ENCODE data around the gene ARMCX1. TPM values are rescaled to one million over a fixed set of nuclear protein-coding genes. Genes with fewer than 3 reads are reported as not detected.

ARMCX1 gene
- total RNA-seq, 1 experiment from 2014 or later, result 0.15 TPM

GRCh38 chrX:101539116-101539515 lies 11.2 kb upstream of the ARMCX1 start (continued):
- TF ChIP-seq, protein P1, sequence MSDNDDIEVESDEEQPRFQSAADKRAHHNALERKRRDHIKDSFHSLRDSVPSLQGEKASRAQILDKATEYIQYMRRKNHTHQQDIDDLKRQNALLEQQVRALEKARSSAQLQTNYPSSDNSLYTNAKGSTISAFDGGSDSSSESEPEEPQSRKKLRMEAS (IDR thresholded peaks at IDR 0.05), result no peak
- TF ChIP-seq JUND (IDR thresholded peaks at IDR 0.05) (no peak), ZNF274 (IDR thresholded peaks at IDR 0.05; ENCODE audit: low read depth, low read length) (no peak), EGR1 (IDR thresholded peaks at IDR 0.05; ENCODE audit: low read depth) (no peak), EZH2 (IDR thresholded peaks at IDR 0.05) (no peak), SIN3A (IDR thresholded peaks at IDR 0.05; ENCODE audit: low read depth) (no peak), SP1 (IDR thresholded peaks at IDR 0.05; ENCODE audit: low read depth) (no peak)
- TF ChIP-seq, protein P2, sequence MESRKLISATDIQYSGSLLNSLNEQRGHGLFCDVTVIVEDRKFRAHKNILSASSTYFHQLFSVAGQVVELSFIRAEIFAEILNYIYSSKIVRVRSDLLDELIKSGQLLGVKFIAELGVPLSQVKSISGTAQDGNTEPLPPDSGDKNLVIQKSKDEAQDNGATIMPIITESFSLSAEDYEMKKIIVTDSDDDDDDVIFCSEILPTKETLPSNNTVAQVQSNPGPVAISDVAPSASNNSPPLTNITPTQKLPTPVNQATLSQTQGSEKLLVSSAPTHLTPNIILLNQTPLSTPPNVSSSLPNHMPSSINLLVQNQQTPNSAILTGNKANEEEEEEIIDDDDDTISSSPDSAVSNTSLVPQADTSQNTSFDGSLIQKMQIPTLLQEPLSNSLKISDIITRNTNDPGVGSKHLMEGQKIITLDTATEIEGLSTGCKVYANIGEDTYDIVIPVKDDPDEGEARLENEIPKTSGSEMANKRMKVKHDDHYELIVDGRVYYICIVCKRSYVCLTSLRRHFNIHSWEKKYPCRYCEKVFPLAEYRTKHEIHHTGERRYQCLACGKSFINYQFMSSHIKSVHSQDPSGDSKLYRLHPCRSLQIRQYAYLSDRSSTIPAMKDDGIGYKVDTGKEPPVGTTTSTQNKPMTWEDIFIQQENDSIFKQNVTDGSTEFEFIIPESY (IDR thresholded peaks at IDR 0.05; ENCODE audit: extremely low read depth, insufficient replicate concordance, low read length), result no peak

DNA sequence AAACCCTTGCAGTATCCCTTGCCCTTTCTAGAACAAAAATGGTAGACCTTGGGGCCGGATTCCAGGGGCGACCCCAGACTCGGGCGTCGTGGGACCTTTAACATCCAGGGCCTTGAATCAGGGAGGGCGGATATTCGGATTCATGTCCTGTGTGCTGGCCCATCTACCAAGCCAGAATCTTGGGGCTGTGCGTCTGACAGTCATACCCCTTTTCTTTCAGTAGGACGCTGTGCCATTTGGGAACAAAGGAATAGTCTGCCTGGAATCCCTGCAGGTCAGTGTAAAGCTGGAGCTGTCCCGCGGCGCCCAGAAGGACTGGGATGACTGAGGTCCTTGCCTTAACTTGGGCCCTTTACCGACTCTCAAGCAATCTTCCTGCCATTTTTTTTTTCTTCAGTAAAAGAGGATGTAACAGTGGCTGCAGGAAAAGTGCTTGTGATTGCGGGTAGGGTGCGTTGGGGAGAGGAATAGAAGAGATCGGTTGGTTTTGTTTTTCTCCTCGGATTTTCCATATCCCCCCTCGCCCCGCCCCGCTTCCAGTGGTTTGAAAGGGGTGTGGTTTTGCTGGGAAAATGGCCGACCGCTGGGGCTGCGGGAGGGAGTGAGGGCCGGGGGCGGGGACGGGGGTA lies 518 bp downstream of the ARMCX1 start:
- H3K9ac ChIP-seq (ENCODE audit: low read length), result no peak overlapping the region
- H3K27me3 ChIP-seq (ENCODE audit: insufficient read depth, low read length), result no peaks in the 10 kb centered on the region
- H3K9me2 ChIP-seq (ENCODE audit: insufficient read depth), result no peaks in the 10 kb centered on the region
- no peak for DNase-seq (ENCODE audit: low read depth, low spot score)
- no peaks in the 10 kb centered on the region for H3K36me3 ChIP-seq (ENCODE audit: control insufficient read depth in 1 of 2, insufficient read depth in 2 of 2, low read length in 2 of 2)
- H3K4me3 ChIP-seq (replicated peaks in 1 of 2; ENCODE audit: low read depth in 1 of 2, low read length in 2 of 2), result no peak overlapping the region
- intact Hi-C loops (cut with micrococcal nuclease), result no loop called here
- H3K79me2 ChIP-seq (ENCODE audit: insufficient read depth, low read length), result no peaks in the 10 kb centered on the region
- H4K20me1 ChIP-seq (ENCODE audit: insufficient read depth), result no peaks in the 10 kb centered on the region
- ChIA-PET POLR2A (no interaction called here), RAD21 (ENCODE audit: low non-redundant PET in 1 of 2, low total read pairs in 2 of 2, uncharacterized antibody in 2 of 2, unreplicated experiment in 2 of 2) (no interaction called here), CTCF (no interaction called here)
- no peak overlapping the region for H2AFZ ChIP-seq (ENCODE audit: low read depth, low read length, poor library complexity, severe bottlenecking)
- BruUV-seq (replicated peaks), result no TSS peak
- no peak overlapping the region for H3K27ac ChIP-seq (ENCODE audit: low read depth, low read length)
- ATAC-seq, result no peak
- H3K4me2 ChIP-seq (ENCODE audit: low read length), result no peak overlapping the region
- H3K9me3 ChIP-seq (ENCODE audit: control insufficient read depth in 1 of 2, insufficient read depth in 1 of 2, low read depth in 1 of 2, low read length in 2 of 2), result no peaks in the 10 kb centered on the region
- no peak for TF ChIP-seq ELF1 (IDR thresholded peaks at IDR 0.05; ENCODE audit: borderline replicate concordance, low read depth)
- no peak for TF ChIP-seq EGR1 (IDR thresholded peaks at IDR 0.05; ENCODE audit: low read depth)
- TF ChIP-seq JUND (IDR thresholded peaks at IDR 0.05), result no peak
- TF ChIP-seq ATF3 (IDR thresholded peaks at IDR 0.05), result no peak
- TF ChIP-seq SRF (IDR thresholded peaks at IDR 0.05; ENCODE audit: low read depth), result no peak
- TF ChIP-seq EZH2 (IDR thresholded peaks at IDR 0.05), result no peak
- TF ChIP-seq, protein P2 (IDR thresholded peaks at IDR 0.05; ENCODE audit: extremely low read depth, insufficient replicate concordance, low read length), result no peak
- TF ChIP-seq RAD21 (IDR thresholded peaks at IDR 0.05; ENCODE audit: low read depth), result no peak
- no peak for TF ChIP-seq SP1 (IDR thresholded peaks at IDR 0.05; ENCODE audit: low read depth)
- TF ChIP-seq, protein P1 (IDR thresholded peaks at IDR 0.05), result no peak
- TF ChIP-seq FOSL1 (IDR thresholded peaks at IDR 0.05; ENCODE audit: low read depth), result no peak
- TF ChIP-seq ZFX (IDR thresholded peaks at IDR 0.05), result no peak
- TF ChIP-seq TCF7L2 (IDR thresholded peaks at IDR 0.05; ENCODE audit: borderline replicate concordance, extremely low read depth, insufficient read depth, insufficient read length), result no peak
- TF ChIP-seq CBX3 (IDR thresholded peaks at IDR 0.05; ENCODE audit: low read depth), result no peak
- no peak for TF ChIP-seq EZH2phosphoT487 (IDR thresholded peaks at IDR 0.05; ENCODE audit: borderline replicate concordance)
- no peak for TF ChIP-seq POLR2A (IDR thresholded peaks at IDR 0.05; ENCODE audit: borderline replicate concordance, extremely low read depth, insufficient read depth, insufficient read length)
- H3K4me1 ChIP-seq (ENCODE audit: control insufficient read depth in 1 of 2, insufficient read depth in 2 of 2, low read length in 2 of 2), result no peaks in the 10 kb centered on the region
